HL-60/S4 treated with phorbol 12-myristate 13-acetate at 8.2 ng/mL for 4 days and 3 days (cell line): ENCODE results near the gene CCDC57.

ENCODE experiments used
- in situ Hi-C: fragments of 300-500 bp; cut with MboI; formaldehyde crosslinking; loops from 2 replicates; pipeline ENCODE4 v1.15.0; 2022; ENCODE audit warnings: low sequenced_read_pairs

CCDC57 gene

GRCh38 chr17:82247182-82247823 lies 34.7 kb upstream of the CCDC57 start:
- in situ Hi-C loops = no loop called here

- in situ Hi-C loops = no loop called here
Observed at GRCh38 chr17:82246365-82247181, 33.9 kb upstream of the CCDC57 start.

- in situ Hi-C loops = no loop called here
Observed at GRCh38 chr17:82246040-82246364, 33.4 kb upstream of the CCDC57 start.

GRCh38 chr17:82245134-82246039 lies 32.7 kb upstream of the CCDC57 start:
- in situ Hi-C loops = no loop called here

GRCh38 chr17:82244413-82245133 lies 31.9 kb upstream of the CCDC57 start:
- in situ Hi-C loops = no loop called here

GRCh38 chr17:82243648-82244412 lies 31.2 kb upstream of the CCDC57 start:
- in situ Hi-C loops = no loop called here

- in situ Hi-C loops = no loop called here
Observed at GRCh38 chr17:82242977-82243647, 30.5 kb upstream of the CCDC57 start.

- in situ Hi-C loops = no loop called here
Observed at GRCh38 chr17:82242698-82242976, 30.0 kb upstream of the CCDC57 start.

GRCh38 chr17:82241926-82242697 lies 29.5 kb upstream of the CCDC57 start:
- in situ Hi-C loops = no loop called here

- in situ Hi-C loops = no loop called here
Observed at GRCh38 chr17:82241183-82241925, 28.7 kb upstream of the CCDC57 start.

GRCh38 chr17:82240506-82241182 lies 28.0 kb upstream of the CCDC57 start:
- in situ Hi-C loops = no loop called here

- in situ Hi-C loops = no loop called here
Observed at GRCh38 chr17:82239926-82240505, 27.4 kb upstream of the CCDC57 start.

GRCh38 chr17:82239401-82239925 lies 26.8 kb upstream of the CCDC57 start:
- in situ Hi-C loops = no loop called here

- in situ Hi-C loops = no loop called here
Observed at GRCh38 chr17:82238472-82239201, 26.0 kb upstream of the CCDC57 start.

- in situ Hi-C loops = no loop called here
Observed at GRCh38 chr17:82237746-82238471, 25.3 kb upstream of the CCDC57 start.
